ENCODE data around the gene MPZL1.
"Not testable (repeated sequence)": the region's sequence is repeated elsewhere in the genome, so short reads cannot be mapped to it uniquely, and the experiment has no call there.

DNA sequence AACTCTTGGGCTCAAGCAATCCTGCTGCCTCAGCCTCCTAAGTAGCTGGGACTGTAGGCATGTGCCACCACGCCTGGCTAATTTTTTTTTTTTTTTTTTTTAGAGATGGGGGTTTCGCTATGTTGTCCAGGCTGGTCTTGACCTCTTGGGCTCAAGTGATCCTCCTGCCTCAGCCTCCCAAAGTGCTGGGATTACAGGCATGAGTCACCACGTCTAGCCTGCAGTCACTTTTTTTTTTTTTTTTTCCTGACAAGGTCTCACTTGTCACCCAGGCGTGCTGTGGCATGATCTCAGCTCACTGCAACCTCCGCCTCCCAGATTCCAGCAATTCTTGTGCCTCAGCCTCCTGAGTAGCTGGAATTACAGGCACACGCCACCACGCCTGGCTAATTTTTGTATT is 19.3 kb downstream of the MPZL1 start:
- not testable (repeated sequence) for TF ChIP-seq ZNF274 (IDR thresholded peaks at IDR 0.05; ENCODE audit: low read depth, low read length); FOSL1 (IDR thresholded peaks at IDR 0.05; ENCODE audit: low read depth); POLR2A (IDR thresholded peaks at IDR 0.05; ENCODE audit: borderline replicate concordance, extremely low read depth, insufficient read depth, insufficient read length); CBX3 (IDR thresholded peaks at IDR 0.05; ENCODE audit: low read depth)
- TF ChIP-seq, protein P1, sequence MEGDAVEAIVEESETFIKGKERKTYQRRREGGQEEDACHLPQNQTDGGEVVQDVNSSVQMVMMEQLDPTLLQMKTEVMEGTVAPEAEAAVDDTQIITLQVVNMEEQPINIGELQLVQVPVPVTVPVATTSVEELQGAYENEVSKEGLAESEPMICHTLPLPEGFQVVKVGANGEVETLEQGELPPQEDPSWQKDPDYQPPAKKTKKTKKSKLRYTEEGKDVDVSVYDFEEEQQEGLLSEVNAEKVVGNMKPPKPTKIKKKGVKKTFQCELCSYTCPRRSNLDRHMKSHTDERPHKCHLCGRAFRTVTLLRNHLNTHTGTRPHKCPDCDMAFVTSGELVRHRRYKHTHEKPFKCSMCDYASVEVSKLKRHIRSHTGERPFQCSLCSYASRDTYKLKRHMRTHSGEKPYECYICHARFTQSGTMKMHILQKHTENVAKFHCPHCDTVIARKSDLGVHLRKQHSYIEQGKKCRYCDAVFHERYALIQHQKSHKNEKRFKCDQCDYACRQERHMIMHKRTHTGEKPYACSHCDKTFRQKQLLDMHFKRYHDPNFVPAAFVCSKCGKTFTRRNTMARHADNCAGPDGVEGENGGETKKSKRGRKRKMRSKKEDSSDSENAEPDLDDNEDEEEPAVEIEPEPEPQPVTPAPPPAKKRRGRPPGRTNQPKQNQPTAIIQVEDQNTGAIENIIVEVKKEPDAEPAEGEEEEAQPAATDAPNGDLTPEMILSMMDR (IDR thresholded peaks at IDR 0.05 in 2 of 3, conservative IDR thresholded peaks at IDR 0.05 in 1 of 3; ENCODE audit: borderline replicate concordance in 1 of 3, insufficient read depth in 1 of 3, low read depth in 2 of 3, low read length in 2 of 3), result not testable (repeated sequence)
